Measurements from ENCODE around the gene NME4.

- TF ChIP-seq, protein P1, sequence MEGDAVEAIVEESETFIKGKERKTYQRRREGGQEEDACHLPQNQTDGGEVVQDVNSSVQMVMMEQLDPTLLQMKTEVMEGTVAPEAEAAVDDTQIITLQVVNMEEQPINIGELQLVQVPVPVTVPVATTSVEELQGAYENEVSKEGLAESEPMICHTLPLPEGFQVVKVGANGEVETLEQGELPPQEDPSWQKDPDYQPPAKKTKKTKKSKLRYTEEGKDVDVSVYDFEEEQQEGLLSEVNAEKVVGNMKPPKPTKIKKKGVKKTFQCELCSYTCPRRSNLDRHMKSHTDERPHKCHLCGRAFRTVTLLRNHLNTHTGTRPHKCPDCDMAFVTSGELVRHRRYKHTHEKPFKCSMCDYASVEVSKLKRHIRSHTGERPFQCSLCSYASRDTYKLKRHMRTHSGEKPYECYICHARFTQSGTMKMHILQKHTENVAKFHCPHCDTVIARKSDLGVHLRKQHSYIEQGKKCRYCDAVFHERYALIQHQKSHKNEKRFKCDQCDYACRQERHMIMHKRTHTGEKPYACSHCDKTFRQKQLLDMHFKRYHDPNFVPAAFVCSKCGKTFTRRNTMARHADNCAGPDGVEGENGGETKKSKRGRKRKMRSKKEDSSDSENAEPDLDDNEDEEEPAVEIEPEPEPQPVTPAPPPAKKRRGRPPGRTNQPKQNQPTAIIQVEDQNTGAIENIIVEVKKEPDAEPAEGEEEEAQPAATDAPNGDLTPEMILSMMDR (tag by site-specific recombination; IDR thresholded peaks at IDR 0.05) = no peak
- TF ChIP-seq ZNF292 (tag by site-specific recombination; IDR thresholded peaks at IDR 0.05; ENCODE audit: borderline replicate concordance, low read depth) (no peak), ZBTB7A (tag by site-specific recombination; IDR thresholded peaks at IDR 0.05; ENCODE audit: low read depth) (no peak), ZNF311 (tag by site-specific recombination; IDR thresholded peaks at IDR 0.05; ENCODE audit: borderline replicate concordance) (no peak), ZBTB10 (tag by site-specific recombination; IDR thresholded peaks at IDR 0.05) (no peak), ZNF530 (tag by site-specific recombination; IDR thresholded peaks at IDR 0.05; ENCODE audit: low read depth) (no peak), ZNF157 (tag by site-specific recombination; IDR thresholded peaks at IDR 0.05) (no peak), ZNF501 (tag by site-specific recombination; IDR thresholded peaks at IDR 0.05) (no peak), MYNN (tag by site-specific recombination; IDR thresholded peaks at IDR 0.05; ENCODE audit: borderline replicate concordance) (no peak), TCF7L2 (IDR thresholded peaks at IDR 0.05; ENCODE audit: borderline replicate concordance, low read depth, low read length) (no peak)
- TF ChIP-seq, protein P2, sequence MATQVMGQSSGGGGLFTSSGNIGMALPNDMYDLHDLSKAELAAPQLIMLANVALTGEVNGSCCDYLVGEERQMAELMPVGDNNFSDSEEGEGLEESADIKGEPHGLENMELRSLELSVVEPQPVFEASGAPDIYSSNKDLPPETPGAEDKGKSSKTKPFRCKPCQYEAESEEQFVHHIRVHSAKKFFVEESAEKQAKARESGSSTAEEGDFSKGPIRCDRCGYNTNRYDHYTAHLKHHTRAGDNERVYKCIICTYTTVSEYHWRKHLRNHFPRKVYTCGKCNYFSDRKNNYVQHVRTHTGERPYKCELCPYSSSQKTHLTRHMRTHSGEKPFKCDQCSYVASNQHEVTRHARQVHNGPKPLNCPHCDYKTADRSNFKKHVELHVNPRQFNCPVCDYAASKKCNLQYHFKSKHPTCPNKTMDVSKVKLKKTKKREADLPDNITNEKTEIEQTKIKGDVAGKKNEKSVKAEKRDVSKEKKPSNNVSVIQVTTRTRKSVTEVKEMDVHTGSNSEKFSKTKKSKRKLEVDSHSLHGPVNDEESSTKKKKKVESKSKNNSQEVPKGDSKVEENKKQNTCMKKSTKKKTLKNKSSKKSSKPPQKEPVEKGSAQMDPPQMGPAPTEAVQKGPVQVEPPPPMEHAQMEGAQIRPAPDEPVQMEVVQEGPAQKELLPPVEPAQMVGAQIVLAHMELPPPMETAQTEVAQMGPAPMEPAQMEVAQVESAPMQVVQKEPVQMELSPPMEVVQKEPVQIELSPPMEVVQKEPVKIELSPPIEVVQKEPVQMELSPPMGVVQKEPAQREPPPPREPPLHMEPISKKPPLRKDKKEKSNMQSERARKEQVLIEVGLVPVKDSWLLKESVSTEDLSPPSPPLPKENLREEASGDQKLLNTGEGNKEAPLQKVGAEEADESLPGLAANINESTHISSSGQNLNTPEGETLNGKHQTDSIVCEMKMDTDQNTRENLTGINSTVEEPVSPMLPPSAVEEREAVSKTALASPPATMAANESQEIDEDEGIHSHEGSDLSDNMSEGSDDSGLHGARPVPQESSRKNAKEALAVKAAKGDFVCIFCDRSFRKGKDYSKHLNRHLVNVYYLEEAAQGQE (tag by site-specific recombination; IDR thresholded peaks at IDR 0.05) = no peak
- TF ChIP-seq, protein P3, sequence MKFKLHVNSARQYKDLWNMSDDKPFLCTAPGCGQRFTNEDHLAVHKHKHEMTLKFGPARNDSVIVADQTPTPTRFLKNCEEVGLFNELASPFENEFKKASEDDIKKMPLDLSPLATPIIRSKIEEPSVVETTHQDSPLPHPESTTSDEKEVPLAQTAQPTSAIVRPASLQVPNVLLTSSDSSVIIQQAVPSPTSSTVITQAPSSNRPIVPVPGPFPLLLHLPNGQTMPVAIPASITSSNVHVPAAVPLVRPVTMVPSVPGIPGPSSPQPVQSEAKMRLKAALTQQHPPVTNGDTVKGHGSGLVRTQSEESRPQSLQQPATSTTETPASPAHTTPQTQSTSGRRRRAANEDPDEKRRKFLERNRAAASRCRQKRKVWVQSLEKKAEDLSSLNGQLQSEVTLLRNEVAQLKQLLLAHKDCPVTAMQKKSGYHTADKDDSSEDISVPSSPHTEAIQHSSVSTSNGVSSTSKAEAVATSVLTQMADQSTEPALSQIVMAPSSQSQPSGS (tag by site-specific recombination; IDR thresholded peaks at IDR 0.05; ENCODE audit: low read depth) = no peak
Measured at GRCh38 chr16:427250-427649, 30.3 kb downstream of the NME4 start.
